Stimulated activated CD4-positive, alpha-beta T cell treated with anti-CD3 and anti-CD28 coated beads, TNF-alpha, amount 100 ng/mL, for 1 hour (primary cell): ENCODE data around the gene STT3B.

Experiments
- DNase-seq, 3 donors: peaks; one replicate each; pipeline ENCODE4 v3.0.0-alpha.2; 2020; ENCODE audit warnings: low read depth in 3 of 3, low spot score in 1 of 3

The STT3B gene

GRCh38 chr3:31516757-31517156 is 16.0 kb upstream of the STT3B start:
- DNase-seq: no peak

DNA sequence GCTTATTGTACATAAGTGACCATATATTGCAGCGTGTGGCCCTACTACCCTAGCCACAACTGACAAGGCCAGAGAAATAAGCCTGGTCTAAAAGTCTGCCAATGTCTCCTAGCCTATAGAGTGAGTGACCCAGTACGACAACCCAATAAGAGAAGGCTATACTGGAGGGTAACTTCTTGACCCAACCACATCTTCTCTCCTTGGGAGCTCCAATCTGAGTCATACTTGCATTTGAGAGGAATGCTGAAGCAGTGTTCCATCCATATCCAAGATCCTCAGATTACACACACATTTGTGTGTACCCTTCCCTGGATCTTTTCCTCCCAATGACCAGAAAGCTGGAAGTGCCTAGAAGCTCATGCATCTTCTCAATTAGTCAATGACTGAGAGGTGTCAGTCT is 11.3 kb upstream of the STT3B start:
- DNase-seq: no peak

DNA sequence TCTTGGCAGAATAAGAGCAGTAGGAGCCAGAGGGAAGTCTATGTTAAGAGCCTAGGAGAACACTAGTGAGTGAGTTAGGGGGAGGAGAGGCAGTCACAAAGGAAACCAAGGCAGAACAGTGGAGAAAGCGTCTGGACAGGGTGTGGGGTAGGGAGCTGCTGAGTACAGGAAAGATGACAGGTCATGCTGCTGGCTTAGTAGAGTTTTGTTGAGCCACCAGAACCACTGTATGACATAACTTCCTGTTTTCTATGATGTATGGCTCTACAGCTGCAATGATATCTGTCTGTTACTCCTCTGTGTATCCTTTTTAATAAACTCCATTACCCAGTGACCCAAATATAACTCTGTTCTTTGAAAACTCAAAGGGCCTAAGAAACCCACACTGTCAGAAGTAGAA is 10.6 kb upstream of the STT3B start:
- DNase-seq: no peak

GRCh38 chr3:31523543-31523942 is 9.2 kb upstream of the STT3B start:
- no peak for DNase-seq

DNA sequence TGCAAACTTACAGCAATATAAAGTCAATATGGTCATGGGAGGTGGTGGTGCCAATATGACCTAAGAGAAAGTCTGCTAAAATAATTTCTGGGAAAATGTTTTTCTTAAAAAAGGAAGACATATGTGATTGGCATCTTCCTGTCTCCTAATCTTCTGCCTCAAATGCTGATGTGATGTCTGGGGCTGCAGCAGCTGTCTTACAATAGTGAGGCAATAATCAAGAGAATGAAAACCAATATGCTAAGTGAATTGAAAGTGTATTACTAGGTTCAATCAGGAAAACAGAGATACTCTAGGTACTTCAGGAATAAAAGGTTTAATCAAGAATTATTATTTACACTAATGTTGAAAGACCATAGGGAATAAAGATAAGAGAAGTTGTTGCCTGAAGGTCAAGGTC is 7.2 kb upstream of the STT3B start:
- no peak for DNase-seq

DNA sequence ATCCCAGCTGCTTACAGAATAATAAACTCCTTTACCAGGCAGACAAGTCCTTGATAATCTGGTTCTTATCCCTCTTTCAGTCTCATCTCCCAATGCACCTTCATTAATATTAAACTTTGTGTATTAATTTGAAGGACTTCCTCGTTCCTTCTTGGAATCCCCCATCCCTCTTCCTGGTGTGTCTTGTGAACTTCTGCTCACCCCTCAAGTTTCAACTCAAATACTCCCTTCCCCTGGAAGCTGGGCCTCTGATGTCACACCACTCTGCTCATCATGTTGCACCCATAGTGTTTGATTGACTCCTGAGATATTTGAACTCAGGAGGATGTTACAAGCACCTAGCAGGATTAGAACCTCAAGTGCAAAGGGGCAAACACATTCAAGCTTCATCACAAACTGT is 3.3 kb upstream of the STT3B start:
- no peak for DNase-seq

- DNase-seq: no peak
Observed at GRCh38 chr3:31530039-31530959, 2.4 kb upstream of the STT3B start.

DNA sequence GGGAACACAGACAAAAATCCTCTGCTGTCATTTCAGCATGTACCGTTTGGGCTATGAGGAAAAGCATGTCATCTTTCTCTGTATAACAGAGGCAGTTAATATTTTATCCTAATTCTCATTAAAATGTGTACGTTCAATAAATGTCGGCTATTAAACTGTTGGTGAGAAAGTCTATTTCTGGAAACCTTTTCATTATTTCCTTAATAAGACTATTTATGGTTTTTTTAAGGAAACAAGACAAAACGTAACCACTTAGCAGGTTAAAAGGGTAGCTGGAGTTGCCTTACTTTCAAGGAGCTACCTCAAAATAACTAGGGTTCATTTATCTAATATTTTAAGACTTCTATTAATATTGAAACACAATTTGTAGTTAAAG is 1.8 kb upstream of the STT3B start:
- no peak for DNase-seq

- no peak for DNase-seq
Observed at GRCh38 chr3:31531452-31531991, 1.2 kb upstream of the STT3B start.

DNA sequence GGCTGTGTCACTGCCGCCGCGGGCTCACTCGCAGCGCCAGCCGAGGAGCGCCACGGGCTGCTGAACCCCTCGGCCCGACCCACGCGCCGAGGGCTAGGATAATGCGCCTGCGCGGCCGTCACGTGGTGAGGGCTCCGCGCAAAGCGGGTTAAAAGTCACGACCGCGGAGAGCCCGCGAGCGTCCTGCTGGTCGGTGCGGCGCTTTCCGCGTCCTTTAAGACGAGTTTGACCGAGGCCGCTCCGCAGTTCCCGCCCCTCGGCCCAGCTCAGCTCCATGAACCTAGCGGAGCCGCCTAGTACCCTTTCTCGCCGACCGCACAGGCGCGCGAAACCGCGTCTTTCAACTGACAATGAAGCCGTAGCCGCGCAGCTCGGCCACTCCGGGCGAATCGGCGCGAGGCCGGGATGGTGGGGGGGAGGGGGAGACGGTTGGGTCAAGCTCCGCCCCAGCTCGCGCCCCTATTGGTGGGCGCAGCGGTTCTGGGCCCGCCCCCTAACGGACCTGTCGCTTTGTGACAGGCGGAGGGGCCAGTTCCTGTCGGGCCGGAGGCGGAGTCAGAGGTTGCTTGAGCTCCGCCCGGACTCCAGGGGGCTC is 636 bp upstream of the STT3B start:
- peak; percentile 96 to 98 (median 97) for DNase-seq

GRCh38 chr3:31533169-31534064 is 692 bp downstream of the STT3B start:
- peak in 1 of 3 donors; percentile 44 for DNase-seq

DNA sequence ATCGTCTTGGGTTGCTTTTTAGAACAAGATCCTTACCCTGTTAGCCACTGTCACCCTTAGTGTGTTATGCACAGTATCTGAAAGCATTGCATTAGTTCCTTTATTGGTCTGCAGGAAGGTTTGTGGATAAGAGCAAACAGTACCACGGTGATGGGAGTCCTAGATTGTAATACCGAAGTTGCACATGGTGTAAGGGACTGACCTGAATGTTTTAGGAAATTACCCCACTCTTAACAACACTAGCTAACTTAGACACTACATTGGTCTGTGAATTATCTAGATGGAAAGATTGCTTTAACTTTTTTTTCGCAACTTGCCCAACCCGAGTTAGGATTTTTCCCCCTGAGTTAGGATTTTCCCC is 1.3 kb downstream of the STT3B start:
- no peak for DNase-seq

- no peak for DNase-seq
Observed at GRCh38 chr3:31536497-31536896, 3.8 kb downstream of the STT3B start.

- DNase-seq: no peak
Observed at GRCh38 chr3:31538801-31539200, 6.1 kb downstream of the STT3B start.

GRCh38 chr3:31539275-31539674 is 6.5 kb downstream of the STT3B start:
- DNase-seq: no peak

DNA sequence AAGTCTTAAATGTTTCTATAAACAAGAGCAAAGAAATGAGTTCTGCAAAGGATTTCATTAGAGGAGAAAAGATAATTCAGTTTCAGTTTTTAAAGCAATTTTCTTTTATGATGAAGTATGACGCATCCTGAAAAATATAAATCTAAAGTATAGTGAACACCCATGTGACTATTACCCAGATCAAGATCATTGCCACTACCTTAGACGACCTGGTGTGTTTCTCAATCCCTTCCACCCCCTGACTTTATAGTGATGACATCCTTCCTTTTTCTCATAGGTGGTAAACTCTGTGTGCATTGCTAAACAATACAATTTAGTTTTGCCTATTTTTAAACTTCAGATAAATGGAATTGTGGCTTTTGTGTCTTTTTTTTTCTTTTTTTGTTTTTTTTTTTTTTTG is 8.4 kb downstream of the STT3B start:
- DNase-seq: no peak

DNA sequence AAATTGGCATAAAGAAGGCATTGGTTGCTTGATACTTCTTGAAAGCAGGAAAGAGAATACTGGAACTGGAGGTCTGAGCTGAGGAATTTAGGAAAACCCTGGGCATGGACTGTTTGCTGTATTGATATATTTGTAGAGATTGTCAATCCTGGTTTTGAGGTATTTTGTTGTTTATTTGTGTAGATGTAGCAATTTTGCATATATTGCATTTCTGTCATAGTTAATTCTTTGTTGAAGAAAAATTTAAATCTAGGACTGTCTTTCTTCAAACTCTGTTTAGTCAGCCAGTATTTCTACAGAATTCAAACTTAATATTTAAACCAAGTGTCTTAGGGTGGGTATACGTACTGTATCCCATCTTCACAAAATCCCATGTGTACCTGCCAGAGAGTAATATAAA is 9.5 kb downstream of the STT3B start:
- no peak for DNase-seq

- no peak for DNase-seq
Observed at GRCh38 chr3:31543375-31543774, 10.7 kb downstream of the STT3B start.

- DNase-seq: no peak
Observed at GRCh38 chr3:31544634-31545033, 11.9 kb downstream of the STT3B start.

DNA sequence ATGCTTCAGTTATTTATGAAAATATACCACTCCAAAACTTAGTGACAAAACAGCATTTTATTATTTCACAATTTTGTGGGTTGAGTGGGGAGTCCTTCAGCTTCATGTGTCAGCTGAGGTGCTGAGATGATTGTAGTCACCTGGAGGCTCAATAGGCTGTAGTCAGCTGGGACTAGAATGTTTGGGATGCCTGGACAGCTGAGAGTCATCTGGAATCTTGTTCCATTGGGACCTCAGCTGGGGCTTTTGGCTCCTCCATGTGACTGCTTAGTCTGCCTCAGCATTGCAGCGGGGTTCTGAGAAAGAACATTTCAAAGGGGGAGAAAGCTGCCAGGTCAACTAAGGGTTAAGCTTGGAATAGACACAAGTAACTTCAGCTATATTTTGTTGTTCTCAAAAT is 13.4 kb downstream of the STT3B start:
- DNase-seq: no peak

GRCh38 chr3:31546725-31547124 is 14.0 kb downstream of the STT3B start:
- no peak for DNase-seq
